Measurements from ENCODE around the gene PALB2. TPM values are rescaled to one million over a fixed set of nuclear protein-coding genes. Genes with fewer than 3 reads are reported as not detected.

PALB2 gene
- polyA plus RNA-seq, 2 donors: 8.1 to 11.8 TPM

DNA sequence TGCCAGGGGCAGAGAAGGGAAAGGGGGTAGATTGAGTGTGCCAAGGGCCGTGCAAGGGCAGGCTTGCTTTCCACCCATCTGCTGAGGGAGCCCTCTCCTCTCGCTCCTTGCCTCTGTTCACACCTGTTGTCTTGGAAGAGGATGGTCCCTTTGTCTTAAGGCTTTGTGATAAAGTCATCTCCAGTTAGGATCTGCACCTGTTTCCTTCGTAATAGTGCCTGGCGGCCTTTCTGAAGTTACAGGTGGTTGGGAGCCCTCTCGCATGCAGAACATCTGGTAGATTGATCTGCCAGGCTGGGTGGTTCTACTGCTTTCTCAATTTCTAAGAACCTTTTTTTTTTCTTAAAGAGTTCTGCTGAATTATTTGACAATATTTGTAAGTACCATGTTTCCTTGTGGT is 67.3 kb downstream of the PALB2 start:
- Histone ChIP-seq H3K9me3 (ENCODE audit: control insufficient read depth in 2 of 2, insufficient read depth in 1 of 2, low read depth in 1 of 2, low read length in 1 of 2) (no peaks in the 10 kb centered on the region), H3K4me3 (ENCODE audit: low read depth in 1 of 2, low read length in 2 of 2) (no peak overlapping the region), H3K27me3 (ENCODE audit: control insufficient read depth in 1 of 2, insufficient read depth in 2 of 2, low read length in 2 of 2) (no peaks in the 10 kb centered on the region), H3K4me1 (ENCODE audit: control insufficient read depth in 2 of 2, insufficient read depth in 2 of 2, low read length in 1 of 2) (no peaks in the 10 kb centered on the region), H3K36me3 (ENCODE audit: control insufficient read depth in 2 of 2, insufficient read depth in 2 of 2, low read length in 1 of 2) (peaks cover 18 to 32% of the 10 kb centered on the region in 2 donors), H3K27ac (ENCODE audit: low read depth in 2 of 2, low read length in 1 of 2) (no peak overlapping the region)
- 66 to 84% methylated on average over 5 of the region's 5 CpGs for WGBS, 2 donors

DNA sequence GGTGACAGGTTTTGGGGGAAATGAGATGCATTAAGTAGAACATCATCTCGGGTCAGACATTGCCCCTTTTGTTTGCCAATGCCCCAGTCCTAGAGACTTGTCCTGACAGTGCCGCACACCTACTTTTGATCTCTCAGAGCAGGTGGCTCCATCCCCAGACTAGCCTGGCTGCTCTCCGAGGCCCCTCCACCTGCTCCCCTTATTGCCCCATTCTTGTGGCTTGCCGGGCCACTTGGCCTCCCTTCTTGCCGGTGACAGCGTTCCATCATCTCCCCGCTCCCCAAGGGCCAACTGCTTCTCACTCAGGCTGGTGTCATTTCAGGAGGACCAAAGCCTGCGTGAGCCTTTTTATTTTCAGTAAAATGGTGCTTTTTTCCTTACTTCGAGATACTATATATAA is 68.7 kb downstream of the PALB2 start:
- Histone ChIP-seq H3K4me3 (ENCODE audit: low read depth in 1 of 2, low read length in 2 of 2) (no peak overlapping the region), H3K36me3 (ENCODE audit: control insufficient read depth in 2 of 2, insufficient read depth in 2 of 2, low read length in 1 of 2) (peaks cover 19 to 30% of the 10 kb centered on the region in 2 donors), H3K27me3 (ENCODE audit: control insufficient read depth in 1 of 2, insufficient read depth in 2 of 2, low read length in 2 of 2) (no peaks in the 10 kb centered on the region), H3K4me1 (ENCODE audit: control insufficient read depth in 2 of 2, insufficient read depth in 2 of 2, low read length in 1 of 2) (no peaks in the 10 kb centered on the region), H3K27ac (ENCODE audit: low read depth in 2 of 2, low read length in 1 of 2) (no peak overlapping the region), H3K9me3 (ENCODE audit: control insufficient read depth in 2 of 2, insufficient read depth in 1 of 2, low read depth in 1 of 2, low read length in 1 of 2) (no peaks in the 10 kb centered on the region)
- WGBS, 2 donors: 90 to 92% methylated on average over 9 of the region's 9 CpGs

GRCh38 chr16:23571895-23572294 is 69.2 kb downstream of the PALB2 start:
- Histone ChIP-seq H3K36me3 (ENCODE audit: control insufficient read depth in 2 of 2, insufficient read depth in 2 of 2, low read length in 1 of 2) (peaks cover 24 to 29% of the 10 kb centered on the region in 2 donors), H3K27me3 (ENCODE audit: control insufficient read depth in 1 of 2, insufficient read depth in 2 of 2, low read length in 2 of 2) (no peaks in the 10 kb centered on the region), H3K4me3 (ENCODE audit: low read depth in 1 of 2, low read length in 2 of 2) (no peak overlapping the region), H3K4me1 (ENCODE audit: control insufficient read depth in 2 of 2, insufficient read depth in 2 of 2, low read length in 1 of 2) (no peaks in the 10 kb centered on the region), H3K27ac (ENCODE audit: low read depth in 2 of 2, low read length in 1 of 2) (no peak overlapping the region), H3K9me3 (ENCODE audit: control insufficient read depth in 2 of 2, insufficient read depth in 1 of 2, low read depth in 1 of 2, low read length in 1 of 2) (no peaks in the 10 kb centered on the region)
- 95 to 97% methylated on average over 5 of the region's 5 CpGs for WGBS, 2 donors

- no peak overlapping the region for H3K4me3 ChIP-seq (ENCODE audit: low read depth in 1 of 2, low read length in 2 of 2)
- H3K9me3 ChIP-seq (ENCODE audit: control insufficient read depth in 2 of 2, insufficient read depth in 1 of 2, low read depth in 1 of 2, low read length in 1 of 2): no peaks in the 10 kb centered on the region
- no peaks in the 10 kb centered on the region for H3K4me1 ChIP-seq (ENCODE audit: control insufficient read depth in 2 of 2, insufficient read depth in 2 of 2, low read length in 1 of 2)
- 85 to 89% methylated on average over 8 of the region's 8 CpGs for WGBS, 2 donors
- peaks cover 29% of the 10 kb centered on the region in 2 donors for H3K36me3 ChIP-seq (ENCODE audit: control insufficient read depth in 2 of 2, insufficient read depth in 2 of 2, low read length in 1 of 2)
- no peak overlapping the region for H3K27ac ChIP-seq (ENCODE audit: low read depth in 2 of 2, low read length in 1 of 2)
- H3K27me3 ChIP-seq (ENCODE audit: control insufficient read depth in 1 of 2, insufficient read depth in 2 of 2, low read length in 2 of 2): no peaks in the 10 kb centered on the region
Observed at GRCh38 chr16:23570992-23571632, 70.0 kb downstream of the PALB2 start.

GRCh38 chr16:23567602-23568001 is 73.5 kb downstream of the PALB2 start:
- Histone ChIP-seq H3K27me3 (ENCODE audit: control insufficient read depth in 1 of 2, insufficient read depth in 2 of 2, low read length in 2 of 2) (no peaks in the 10 kb centered on the region), H3K27ac (ENCODE audit: low read depth in 2 of 2, low read length in 1 of 2) (no peak overlapping the region), H3K4me3 (ENCODE audit: low read depth in 1 of 2, low read length in 2 of 2) (no peak overlapping the region), H3K9me3 (ENCODE audit: control insufficient read depth in 2 of 2, insufficient read depth in 1 of 2, low read depth in 1 of 2, low read length in 1 of 2) (no peaks in the 10 kb centered on the region), H3K4me1 (ENCODE audit: control insufficient read depth in 2 of 2, insufficient read depth in 2 of 2, low read length in 1 of 2) (no peaks in the 10 kb centered on the region), H3K36me3 (ENCODE audit: control insufficient read depth in 2 of 2, insufficient read depth in 2 of 2, low read length in 1 of 2) (peaks cover 41 to 46% of the 10 kb centered on the region in 2 donors)
- WGBS, 2 donors: 92 to 98% methylated on average over 3 of the region's 3 CpGs

- H3K4me1 ChIP-seq (ENCODE audit: control insufficient read depth in 2 of 2, insufficient read depth in 2 of 2, low read length in 1 of 2): no peaks in the 10 kb centered on the region
- WGBS, 2 donors: 94 to 96% methylated on average over 8 of the region's 8 CpGs
- peaks cover 35 to 52% of the 10 kb centered on the region in 2 donors for H3K36me3 ChIP-seq (ENCODE audit: control insufficient read depth in 2 of 2, insufficient read depth in 2 of 2, low read length in 1 of 2)
- no peaks in the 10 kb centered on the region for H3K9me3 ChIP-seq (ENCODE audit: control insufficient read depth in 2 of 2, insufficient read depth in 1 of 2, low read depth in 1 of 2, low read length in 1 of 2)
- H3K4me3 ChIP-seq (ENCODE audit: low read depth in 1 of 2, low read length in 2 of 2): no peak overlapping the region
- no peaks in the 10 kb centered on the region for H3K27me3 ChIP-seq (ENCODE audit: control insufficient read depth in 1 of 2, insufficient read depth in 2 of 2, low read length in 2 of 2)
- H3K27ac ChIP-seq (ENCODE audit: low read depth in 2 of 2, low read length in 1 of 2): no peak overlapping the region
Observed at GRCh38 chr16:23566724-23567123, 74.4 kb downstream of the PALB2 start.

DNA sequence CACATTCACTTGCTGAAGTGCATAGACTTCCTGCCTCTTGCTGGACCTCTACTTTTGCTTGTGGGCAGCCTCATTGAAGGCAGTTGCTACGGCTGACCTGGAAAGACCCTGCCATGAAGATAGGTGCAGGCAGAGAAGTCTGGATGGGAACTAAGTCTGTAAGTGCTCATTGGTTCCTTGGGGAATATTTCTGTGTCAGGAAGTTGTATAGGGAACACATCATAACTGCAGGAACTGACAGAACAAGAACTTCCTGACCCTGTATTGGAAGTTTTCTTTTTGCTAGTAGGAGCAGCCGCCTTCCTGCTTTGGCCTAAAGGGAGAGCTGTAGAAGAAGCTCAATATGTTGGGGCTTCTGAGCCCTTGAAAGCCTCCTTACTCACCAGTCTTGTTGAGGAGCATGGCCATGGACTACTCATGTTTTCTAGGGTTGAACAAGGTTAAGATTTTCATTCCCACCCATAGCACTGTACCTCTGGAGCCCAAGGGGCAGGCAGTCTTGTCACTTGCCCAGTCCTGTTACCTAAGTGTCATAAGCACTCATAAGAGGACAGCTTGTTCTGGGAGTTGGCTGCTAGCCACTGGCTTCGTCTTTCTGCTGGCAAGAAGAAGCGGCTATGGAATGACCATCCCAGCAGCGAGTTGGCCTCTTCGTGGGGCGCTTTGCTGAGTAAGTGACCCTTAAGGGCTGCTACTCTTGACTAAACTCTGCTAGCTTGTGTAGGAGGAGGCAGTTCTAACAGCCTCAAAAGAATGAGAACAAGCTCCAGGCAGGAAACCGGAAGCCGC is 76.3 kb downstream of the PALB2 start:
- WGBS, 2 donors: 89 to 92% methylated on average over 9 of the region's 9 CpGs
- no peaks in the 10 kb centered on the region for H3K27me3 ChIP-seq (ENCODE audit: control insufficient read depth in 1 of 2, insufficient read depth in 2 of 2, low read length in 2 of 2)
- peaks cover 31 to 48% of the 10 kb centered on the region in 2 donors for H3K36me3 ChIP-seq (ENCODE audit: control insufficient read depth in 2 of 2, insufficient read depth in 2 of 2, low read length in 1 of 2)
- no peak overlapping the region for H3K27ac ChIP-seq (ENCODE audit: low read depth in 2 of 2, low read length in 1 of 2)
- no peaks in the 10 kb centered on the region for H3K4me1 ChIP-seq (ENCODE audit: control insufficient read depth in 2 of 2, insufficient read depth in 2 of 2, low read length in 1 of 2)
- H3K9me3 ChIP-seq (ENCODE audit: control insufficient read depth in 2 of 2, insufficient read depth in 1 of 2, low read depth in 1 of 2, low read length in 1 of 2): no peaks in the 10 kb centered on the region
- H3K4me3 ChIP-seq (ENCODE audit: low read depth in 1 of 2, low read length in 2 of 2): no peak overlapping the region

GRCh38 chr16:23563186-23563585 is 77.9 kb downstream of the PALB2 start:
- no peaks in the 10 kb centered on the region for H3K4me1 ChIP-seq (ENCODE audit: control insufficient read depth in 2 of 2, insufficient read depth in 2 of 2, low read length in 1 of 2)
- peaks cover 33 to 48% of the 10 kb centered on the region in 2 donors for H3K36me3 ChIP-seq (ENCODE audit: control insufficient read depth in 2 of 2, insufficient read depth in 2 of 2, low read length in 1 of 2)
- H3K9me3 ChIP-seq (ENCODE audit: control insufficient read depth in 2 of 2, insufficient read depth in 1 of 2, low read depth in 1 of 2, low read length in 1 of 2): no peaks in the 10 kb centered on the region
- no peaks in the 10 kb centered on the region for H3K27me3 ChIP-seq (ENCODE audit: control insufficient read depth in 1 of 2, insufficient read depth in 2 of 2, low read length in 2 of 2)
- no peak overlapping the region for H3K27ac ChIP-seq (ENCODE audit: low read depth in 2 of 2, low read length in 1 of 2)
- H3K4me3 ChIP-seq (ENCODE audit: low read depth in 1 of 2, low read length in 2 of 2): no peak overlapping the region
- 86% methylated on average over 6 of the region's 6 CpGs for WGBS, 2 donors

- no peak overlapping the region for H3K27ac ChIP-seq (ENCODE audit: low read depth in 2 of 2, low read length in 1 of 2)
- 92 to 95% methylated on average over 13 of the region's 13 CpGs for WGBS, 2 donors
- H3K27me3 ChIP-seq (ENCODE audit: control insufficient read depth in 1 of 2, insufficient read depth in 2 of 2, low read length in 2 of 2): no peaks in the 10 kb centered on the region
- no peaks in the 10 kb centered on the region for H3K9me3 ChIP-seq (ENCODE audit: control insufficient read depth in 2 of 2, insufficient read depth in 1 of 2, low read depth in 1 of 2, low read length in 1 of 2)
- H3K4me3 ChIP-seq (ENCODE audit: low read depth in 1 of 2, low read length in 2 of 2): no peak overlapping the region
- H3K4me1 ChIP-seq (ENCODE audit: control insufficient read depth in 2 of 2, insufficient read depth in 2 of 2, low read length in 1 of 2): no peaks in the 10 kb centered on the region
- peaks cover 29 to 47% of the 10 kb centered on the region in 2 donors for H3K36me3 ChIP-seq (ENCODE audit: control insufficient read depth in 2 of 2, insufficient read depth in 2 of 2, low read length in 1 of 2)
Observed at GRCh38 chr16:23562505-23562904, 78.6 kb downstream of the PALB2 start.

- no peak overlapping the region for H3K27ac ChIP-seq (ENCODE audit: low read depth in 2 of 2, low read length in 1 of 2)
- H3K4me1 ChIP-seq (ENCODE audit: control insufficient read depth in 2 of 2, insufficient read depth in 2 of 2, low read length in 1 of 2): no peaks in the 10 kb centered on the region
- H3K36me3 ChIP-seq (ENCODE audit: control insufficient read depth in 2 of 2, insufficient read depth in 2 of 2, low read length in 1 of 2): peaks cover 26 to 39% of the 10 kb centered on the region in 2 donors
- 77 to 79% methylated on average over 5 of the region's 5 CpGs for WGBS, 2 donors
- no peaks in the 10 kb centered on the region for H3K9me3 ChIP-seq (ENCODE audit: control insufficient read depth in 2 of 2, insufficient read depth in 1 of 2, low read depth in 1 of 2, low read length in 1 of 2)
- no peaks in the 10 kb centered on the region for H3K27me3 ChIP-seq (ENCODE audit: control insufficient read depth in 1 of 2, insufficient read depth in 2 of 2, low read length in 2 of 2)
- H3K4me3 ChIP-seq (ENCODE audit: low read depth in 1 of 2, low read length in 2 of 2): no peak overlapping the region
Observed at GRCh38 chr16:23561586-23561985, 79.5 kb downstream of the PALB2 start.
